H1 (cell line): ENCODE data around the gene LPCAT3. TPM values are rescaled to one million over a fixed set of nuclear protein-coding genes. Genes with fewer than 3 reads are reported as not detected.

ENCODE experiments used
- KDM4A ChIP-seq: IDR thresholded peaks from one replicate; pipeline ENCODE4 v1.7.1; 2012; ENCODE audit warnings: low read depth, mild to moderate bottlenecking, moderate library complexity, low read length, inconsistent platforms; ENCODE audit not compliant: severe bottlenecking
- RBBP5 ChIP-seq: IDR thresholded peaks from 2 replicates; pipeline ENCODE4 v1.7.1; 2012; ENCODE audit warnings: low read depth, mild to moderate bottlenecking, inconsistent platforms, low read length, moderate library complexity, borderline replicate concordance
- polyA plus RNA-seq, 7 experiments: library from polyadenylated mRNA; depleted of rRNA in 3 of 7; stranded (reverse) in 5 of 7; unstranded in 2 of 7; fragments of >200 nt in 5 of 7; fragments of 200-250 nt in 2 of 7; gene quantifications; 1 replicate in 5 of 7; 2 replicates in 1 of 7; 4 replicates in 1 of 7; pipeline versions ENCODE4 v1.2.1 to v1.2.3, GENCODE V29; 2011 to 2013; ENCODE audit warnings: missing spikeins in 2 of 7, mixed read lengths in 2 of 7
- total RNA-seq: library from RNA; stranded (reverse); fragmentation: NEBNext Ultra II Directional; extraction: Animal tissue kit (Norgen Biotek cat#: 25700); gene quantifications from 2 replicates; pipeline ENCODE4 v1.2.1, GENCODE V29; 2021

LPCAT3 gene
- total and polyA plus RNA-seq, 2 of the 8 experiments (the other 6 are each of a cell fraction or from before 2014, with no cell fraction given): 55.8 to 70.4 TPM

- TF ChIP-seq RBBP5 (no peak), KDM4A (no peak)
Observed at GRCh38 chr12:6929466-6930452, 88.5 kb downstream of the LPCAT3 start (continued).
